ENCODE results near the gene NVL.

The NVL gene

DNA sequence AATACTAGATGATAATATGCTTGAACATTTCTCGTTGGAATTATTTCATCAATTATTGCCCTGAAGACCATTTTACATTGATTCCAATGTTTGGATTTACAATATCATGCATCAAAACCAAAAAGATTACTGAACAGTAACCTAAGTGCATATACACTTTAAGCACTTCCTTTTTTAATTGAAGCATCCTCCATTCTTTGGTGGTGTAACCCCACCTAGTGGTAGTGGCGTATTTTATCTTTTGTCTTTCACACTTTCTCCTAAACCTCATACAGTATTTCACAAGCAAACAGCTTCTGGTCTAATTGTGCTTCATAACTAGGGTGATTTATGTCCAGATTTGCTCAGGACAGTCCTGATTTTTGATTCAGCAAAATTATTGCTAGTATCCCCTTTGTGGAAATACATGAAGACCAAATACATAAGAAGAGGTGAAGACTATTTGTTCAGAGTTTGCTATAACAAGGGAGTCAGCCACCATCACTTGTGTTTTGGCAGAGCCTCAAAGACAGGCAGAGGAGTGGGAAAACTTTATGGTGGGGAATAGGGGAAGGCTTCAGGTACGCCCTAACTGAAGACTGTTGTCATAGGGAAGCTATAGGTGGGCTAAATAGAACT lies 3.4 kb upstream of the NVL start:
- ATAC-seq = peak; percentile 64
- TF ChIP-seq ISL1 (CRISPR knock-in tag; IDR thresholded peaks at IDR 0.05) (no peak), OSR1 (CRISPR knock-in tag; IDR thresholded peaks at IDR 0.05) (no peak), CSDC2 (CRISPR knock-in tag; IDR thresholded peaks at IDR 0.05) (no peak), PATZ1 (CRISPR knock-in tag; IDR thresholded peaks at IDR 0.05; ENCODE audit: borderline replicate concordance) (no peak), ARNTL (CRISPR knock-in tag; IDR thresholded peaks at IDR 0.05; ENCODE audit: borderline replicate concordance, low read depth) (no peak)
- TF ChIP-seq, protein P1, sequence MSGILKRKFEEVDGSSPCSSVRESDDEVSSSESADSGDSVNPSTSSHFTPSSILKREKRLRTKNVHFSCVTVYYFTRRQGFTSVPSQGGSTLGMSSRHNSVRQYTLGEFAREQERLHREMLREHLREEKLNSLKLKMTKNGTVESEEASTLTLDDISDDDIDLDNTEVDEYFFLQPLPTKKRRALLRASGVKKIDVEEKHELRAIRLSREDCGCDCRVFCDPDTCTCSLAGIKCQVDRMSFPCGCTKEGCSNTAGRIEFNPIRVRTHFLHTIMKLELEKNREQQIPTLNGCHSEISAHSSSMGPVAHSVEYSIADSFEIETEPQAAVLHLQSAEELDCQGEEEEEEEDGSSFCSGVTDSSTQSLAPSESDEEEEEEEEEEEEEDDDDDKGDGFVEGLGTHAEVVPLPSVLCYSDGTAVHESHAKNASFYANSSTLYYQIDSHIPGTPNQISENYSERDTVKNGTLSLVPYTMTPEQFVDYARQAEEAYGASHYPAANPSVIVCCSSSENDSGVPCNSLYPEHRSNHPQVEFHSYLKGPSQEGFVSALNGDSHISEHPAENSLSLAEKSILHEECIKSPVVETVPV (CRISPR knock-in tag; IDR thresholded peaks at IDR 0.05) = no peak
- TF ChIP-seq, protein P2, sequence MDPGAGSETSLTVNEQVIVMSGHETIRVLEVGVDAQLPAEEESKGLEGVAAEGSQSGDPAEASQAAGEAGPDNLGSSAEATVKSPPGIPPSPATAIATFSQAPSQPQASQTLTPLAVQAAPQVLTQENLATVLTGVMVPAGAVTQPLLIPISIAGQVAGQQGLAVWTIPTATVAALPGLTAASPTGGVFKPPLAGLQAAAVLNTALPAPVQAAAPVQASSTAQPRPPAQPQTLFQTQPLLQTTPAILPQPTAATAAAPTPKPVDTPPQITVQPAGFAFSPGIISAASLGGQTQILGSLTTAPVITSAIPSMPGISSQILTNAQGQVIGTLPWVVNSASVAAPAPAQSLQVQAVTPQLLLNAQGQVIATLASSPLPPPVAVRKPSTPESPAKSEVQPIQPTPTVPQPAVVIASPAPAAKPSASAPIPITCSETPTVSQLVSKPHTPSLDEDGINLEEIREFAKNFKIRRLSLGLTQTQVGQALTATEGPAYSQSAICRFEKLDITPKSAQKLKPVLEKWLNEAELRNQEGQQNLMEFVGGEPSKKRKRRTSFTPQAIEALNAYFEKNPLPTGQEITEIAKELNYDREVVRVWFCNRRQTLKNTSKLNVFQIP (CRISPR knock-in tag; IDR thresholded peaks at IDR 0.05; ENCODE audit: borderline replicate concordance, low read depth) = no peak

DNA sequence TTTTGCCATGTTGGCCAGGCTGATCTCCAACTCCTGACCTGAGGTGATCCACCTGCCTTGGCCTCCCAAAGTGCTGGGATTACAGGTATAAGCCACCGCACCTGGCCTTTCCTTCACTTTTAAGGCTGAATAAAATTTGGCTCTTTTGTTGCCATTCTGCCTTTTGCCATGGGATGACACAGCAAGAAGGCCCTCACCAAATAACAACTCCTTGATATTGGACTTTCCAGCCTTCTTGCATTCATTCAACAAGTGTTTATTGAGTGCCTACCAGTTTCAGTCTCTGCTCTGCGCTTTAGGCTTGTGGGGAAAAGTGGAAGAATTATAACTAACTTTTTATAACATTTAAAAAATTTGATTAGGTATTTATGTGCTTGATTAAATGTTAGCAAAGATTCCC lies 1.9 kb upstream of the NVL start:
- ATAC-seq = no peak
- TF ChIP-seq ZFP3 (CRISPR knock-in tag; IDR thresholded peaks at IDR 0.05) (no peak), ZNF8 (CRISPR knock-in tag; IDR thresholded peaks at IDR 0.05) (no peak), ARNTL (CRISPR knock-in tag; IDR thresholded peaks at IDR 0.05; ENCODE audit: borderline replicate concordance, low read depth) (no peak), TSHZ2 (CRISPR knock-in tag; IDR thresholded peaks at IDR 0.05) (no peak), OSR1 (CRISPR knock-in tag; IDR thresholded peaks at IDR 0.05) (no peak), ISL1 (CRISPR knock-in tag; IDR thresholded peaks at IDR 0.05) (no peak), PATZ1 (CRISPR knock-in tag; IDR thresholded peaks at IDR 0.05; ENCODE audit: borderline replicate concordance) (no peak), ZNF70 (CRISPR knock-in tag; IDR thresholded peaks at IDR 0.05) (no peak), ESRRG (CRISPR knock-in tag; IDR thresholded peaks at IDR 0.05) (no peak)

DNA sequence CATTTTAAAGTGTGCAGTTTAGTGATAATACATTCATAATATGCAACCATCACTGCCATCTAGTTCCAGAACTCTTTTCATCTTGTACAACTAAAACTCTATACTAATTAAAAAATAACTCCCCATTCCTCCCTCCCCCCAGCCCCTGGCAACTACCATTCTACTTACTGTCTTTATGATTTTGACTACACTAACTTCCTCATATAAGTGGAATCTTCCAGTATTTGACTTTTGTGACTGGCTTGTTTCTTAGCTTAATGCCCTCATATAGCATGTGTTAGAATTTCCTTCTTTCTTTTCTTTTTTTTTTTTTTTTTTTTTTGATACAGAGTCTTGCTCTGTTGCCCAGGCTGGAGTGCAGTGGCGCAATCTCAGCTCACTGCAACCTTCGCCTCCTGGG lies 1.4 kb upstream of the NVL start:
- ATAC-seq = no peak
- TF ChIP-seq ZFP30 (CRISPR knock-in tag; IDR thresholded peaks at IDR 0.05) (no peak), GLIS3 (CRISPR knock-in tag; IDR thresholded peaks at IDR 0.05) (no peak), CSDC2 (CRISPR knock-in tag; IDR thresholded peaks at IDR 0.05) (no peak), SNAI2 (CRISPR knock-in tag; IDR thresholded peaks at IDR 0.05) (no peak), ZNF70 (CRISPR knock-in tag; IDR thresholded peaks at IDR 0.05) (no peak), RARB (CRISPR knock-in tag; IDR thresholded peaks at IDR 0.05) (no peak), ZNF8 (CRISPR knock-in tag; IDR thresholded peaks at IDR 0.05) (no peak), ARNTL (CRISPR knock-in tag; IDR thresholded peaks at IDR 0.05; ENCODE audit: borderline replicate concordance, low read depth) (no peak), TSHZ2 (CRISPR knock-in tag; IDR thresholded peaks at IDR 0.05) (no peak), ISL1 (CRISPR knock-in tag; IDR thresholded peaks at IDR 0.05) (no peak), PPARA (CRISPR knock-in tag; IDR thresholded peaks at IDR 0.05; ENCODE audit: borderline replicate concordance) (no peak), TCF4 (CRISPR knock-in tag; IDR thresholded peaks at IDR 0.05; ENCODE audit: borderline replicate concordance) (no peak), ESRRG (CRISPR knock-in tag; IDR thresholded peaks at IDR 0.05) (no peak), BACH2 (CRISPR knock-in tag; IDR thresholded peaks at IDR 0.05; ENCODE audit: borderline replicate concordance) (no peak)
- TF ChIP-seq, protein P2 (CRISPR knock-in tag; IDR thresholded peaks at IDR 0.05; ENCODE audit: borderline replicate concordance, low read depth) = no peak
- TF ChIP-seq, protein P3, sequence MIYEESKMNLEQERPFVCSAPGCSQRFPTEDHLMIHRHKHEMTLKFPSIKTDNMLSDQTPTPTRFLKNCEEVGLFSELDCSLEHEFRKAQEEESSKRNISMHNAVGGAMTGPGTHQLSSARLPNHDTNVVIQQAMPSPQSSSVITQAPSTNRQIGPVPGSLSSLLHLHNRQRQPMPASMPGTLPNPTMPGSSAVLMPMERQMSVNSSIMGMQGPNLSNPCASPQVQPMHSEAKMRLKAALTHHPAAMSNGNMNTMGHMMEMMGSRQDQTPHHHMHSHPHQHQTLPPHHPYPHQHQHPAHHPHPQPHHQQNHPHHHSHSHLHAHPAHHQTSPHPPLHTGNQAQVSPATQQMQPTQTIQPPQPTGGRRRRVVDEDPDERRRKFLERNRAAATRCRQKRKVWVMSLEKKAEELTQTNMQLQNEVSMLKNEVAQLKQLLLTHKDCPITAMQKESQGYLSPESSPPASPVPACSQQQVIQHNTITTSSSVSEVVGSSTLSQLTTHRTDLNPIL (CRISPR knock-in tag; IDR thresholded peaks at IDR 0.05; ENCODE audit: low read depth) = no peak
